ENCODE results near the gene HRH4.

GRCh38 chr18:24421831-24422230, 38.6 kb upstream of the HRH4 start:
- TF ChIP-seq CTCF (conservative IDR thresholded peaks at IDR 0.05; ENCODE audit: low read length) (no peak), EZH2phosphoT487 (IDR thresholded peaks at IDR 0.05; ENCODE audit: borderline replicate concordance, low read depth, low read length) (no peak)

All from OCI-LY7 (cell line).